ENCODE data around the gene CCDC134.

CCDC134 gene

DNA sequence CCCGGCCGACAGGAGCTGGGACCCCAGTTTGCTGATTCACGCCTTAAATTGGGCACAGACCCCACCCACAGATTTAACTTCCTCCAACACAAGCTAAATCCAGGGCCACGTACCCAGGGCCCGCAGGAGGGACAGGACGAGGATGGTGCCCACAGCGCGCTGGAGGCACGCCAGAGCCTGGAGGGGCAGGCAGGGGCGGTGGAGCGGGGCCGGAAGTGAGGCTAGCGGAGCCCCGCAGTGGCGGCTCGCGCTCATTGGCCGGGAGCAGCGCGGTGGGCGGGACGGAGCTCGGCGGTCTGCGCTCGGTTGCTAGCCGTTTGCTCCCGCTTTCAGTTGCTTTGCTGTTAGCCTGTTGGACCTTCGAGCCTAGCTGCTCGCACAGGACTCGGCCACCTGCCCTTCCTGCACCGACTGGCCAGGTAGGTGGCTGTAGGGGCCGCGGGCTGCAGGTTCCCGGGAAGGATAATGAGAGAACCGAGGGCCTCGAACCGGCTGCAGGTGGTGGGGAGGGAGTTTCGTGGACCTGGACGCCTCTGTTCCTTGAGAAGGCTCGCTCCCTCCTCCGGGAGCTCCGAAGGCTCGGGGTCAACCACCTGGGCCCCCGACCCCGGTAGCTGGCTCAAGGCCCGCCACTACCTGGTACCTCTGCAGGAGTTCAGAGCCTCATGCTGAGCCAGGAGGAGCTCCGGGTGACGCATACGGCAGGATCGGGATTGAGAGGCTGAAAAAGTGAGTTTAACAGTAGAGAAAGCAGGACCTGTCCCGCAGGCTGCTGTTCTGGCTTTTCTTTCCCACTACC is at the start of gene CCDC134:
TSS of gene CCDC134 (plus strand) at position 332 of the 799 bp plus-strand sequence. CDS start 8,212 bp downstream, outside the sequence.
- DNase-seq, result peak; percentile 77

DNA sequence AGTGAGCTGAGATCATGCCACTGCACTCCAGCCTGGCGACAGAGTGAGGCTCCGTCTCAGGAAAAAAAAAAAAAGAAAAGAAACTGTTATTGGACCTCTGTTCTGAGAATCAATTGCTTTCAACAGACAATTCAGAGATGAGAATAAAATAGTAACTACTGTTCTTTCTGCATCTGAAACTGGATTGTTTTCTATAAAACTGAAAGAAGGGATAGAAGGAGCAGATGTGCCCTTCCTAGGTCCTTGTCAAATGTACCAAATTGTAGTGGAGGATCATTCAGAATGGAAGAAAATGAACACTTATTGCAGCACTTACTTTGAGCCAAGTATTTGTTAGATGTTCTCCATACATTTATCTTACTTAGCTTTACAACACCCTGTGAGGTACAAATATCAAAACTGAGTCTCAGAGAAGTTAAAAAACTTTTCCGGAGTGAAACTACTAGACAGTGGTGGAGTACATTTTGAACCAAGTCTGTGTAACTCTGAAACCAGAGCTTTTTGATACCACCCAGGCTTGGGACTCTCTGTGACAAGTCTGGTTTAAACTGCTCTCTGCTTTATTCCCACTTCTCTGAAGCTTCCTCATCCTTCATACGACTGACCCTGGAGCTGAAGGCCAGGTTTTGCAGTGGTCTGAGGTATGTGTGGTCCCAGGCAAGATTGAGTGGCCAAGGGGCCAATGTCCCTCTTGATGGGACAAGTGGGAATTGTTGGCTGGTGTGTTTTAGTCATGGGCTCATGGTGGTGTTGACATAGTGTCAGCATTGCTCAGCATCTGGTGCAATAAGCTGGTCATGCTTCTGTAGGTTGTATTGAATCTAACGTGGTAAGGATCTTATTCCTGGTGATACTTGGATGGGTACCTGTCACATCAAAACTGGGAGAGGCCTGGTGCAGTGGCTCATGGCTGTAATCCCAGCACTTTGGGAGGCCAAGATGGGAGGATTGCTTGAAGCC is 48.2 kb upstream of the CCDC134 start:
- DNase-seq, result no peak

GRCh38 chr22:41753984-41754383 is 46.5 kb upstream of the CCDC134 start:
- no peak for DNase-seq

- no peak for DNase-seq
Observed at GRCh38 chr22:41757502-41757901, 43.0 kb upstream of the CCDC134 start.

GRCh38 chr22:41758231-41758630 is 42.2 kb upstream of the CCDC134 start:
- no peak for DNase-seq

DNA sequence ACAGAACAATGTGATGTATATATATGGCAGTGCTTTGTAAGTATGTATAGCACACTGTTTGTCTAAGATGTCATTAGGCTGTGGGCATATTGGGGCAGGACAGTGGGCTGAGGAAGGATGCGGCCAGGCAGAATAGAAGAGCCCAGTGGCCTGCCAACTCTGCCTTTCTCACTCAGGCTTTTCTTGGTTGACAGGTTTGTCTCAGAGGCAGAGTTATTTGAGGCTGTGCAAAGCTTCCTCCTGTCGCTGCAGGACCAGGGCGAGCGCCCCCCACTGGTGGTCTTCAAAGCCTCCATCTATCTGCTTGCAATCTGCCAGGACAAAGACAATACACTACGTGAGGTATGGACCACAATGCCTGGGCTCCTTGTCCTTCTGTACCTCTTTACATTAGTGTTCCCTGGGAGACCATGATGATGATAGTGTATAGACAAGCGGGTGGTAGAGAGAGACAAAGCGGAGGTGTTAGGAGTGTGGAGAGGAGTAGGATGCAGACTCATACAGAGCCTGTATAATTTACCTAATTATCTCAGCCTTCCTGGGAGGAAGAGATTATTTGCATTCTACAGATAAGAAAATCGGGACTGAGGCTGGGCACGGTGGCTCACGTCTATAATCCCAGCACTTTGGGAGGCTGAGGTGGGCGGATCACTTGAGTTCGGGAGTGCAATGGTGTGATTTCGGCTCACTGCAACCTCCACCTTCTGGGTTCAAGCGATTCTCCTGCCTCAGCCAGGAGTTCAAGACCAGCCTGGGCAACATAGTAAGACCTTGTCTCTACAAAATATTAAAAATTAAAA is 37.3 kb upstream of the CCDC134 start:
- DNase-seq, result peak; percentile 32

- no peak for DNase-seq
Observed at GRCh38 chr22:41766476-41766875, 34.0 kb upstream of the CCDC134 start.

GRCh38 chr22:41768430-41768829 is 32.0 kb upstream of the CCDC134 start:
- DNase-seq, result no peak

GRCh38 chr22:41770715-41771468 is 29.6 kb upstream of the CCDC134 start:
- no peak for DNase-seq

DNA sequence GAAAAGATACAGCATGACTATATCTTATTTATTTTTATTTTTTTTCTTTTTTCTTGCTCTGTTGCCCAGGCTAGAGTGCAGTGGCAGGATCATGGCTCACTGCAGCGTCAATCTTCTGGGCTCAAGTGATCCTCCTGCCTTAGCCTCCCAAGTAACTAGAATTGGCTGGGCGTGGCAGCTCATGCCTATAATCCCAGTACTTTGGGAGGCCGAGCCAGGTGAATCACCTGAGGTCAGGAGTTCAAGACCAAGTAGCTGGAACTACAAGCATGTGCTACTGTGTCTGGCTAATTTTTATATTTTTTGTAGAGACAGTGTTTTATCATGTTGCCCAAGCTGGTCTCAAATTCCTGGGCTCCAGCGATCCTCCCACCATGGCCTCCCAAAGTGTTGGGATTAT is 28.3 kb upstream of the CCDC134 start:
- DNase-seq, result no peak

DNA sequence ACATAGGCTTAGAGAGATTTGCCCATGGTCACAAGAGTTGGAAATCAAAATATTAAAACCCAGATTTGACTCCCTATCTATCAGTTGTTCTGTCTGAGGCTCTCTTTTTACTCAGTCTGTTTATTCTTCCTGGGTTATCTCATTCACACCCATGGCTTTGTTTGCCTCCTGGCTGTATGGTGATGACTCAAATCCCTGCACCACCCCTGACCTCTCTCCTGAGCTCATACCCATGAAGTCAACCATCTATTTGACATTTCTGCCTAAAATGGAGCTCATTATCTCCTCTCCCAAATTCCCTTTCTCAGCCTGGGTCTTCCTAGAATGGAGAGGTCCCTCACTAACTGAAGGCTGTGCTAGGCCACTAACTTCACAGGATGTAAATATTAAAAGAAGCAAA is 27.8 kb upstream of the CCDC134 start:
- DNase-seq, result no peak

- DNase-seq, result no peak
Observed at GRCh38 chr22:41775338-41775737, 25.1 kb upstream of the CCDC134 start.

DNA sequence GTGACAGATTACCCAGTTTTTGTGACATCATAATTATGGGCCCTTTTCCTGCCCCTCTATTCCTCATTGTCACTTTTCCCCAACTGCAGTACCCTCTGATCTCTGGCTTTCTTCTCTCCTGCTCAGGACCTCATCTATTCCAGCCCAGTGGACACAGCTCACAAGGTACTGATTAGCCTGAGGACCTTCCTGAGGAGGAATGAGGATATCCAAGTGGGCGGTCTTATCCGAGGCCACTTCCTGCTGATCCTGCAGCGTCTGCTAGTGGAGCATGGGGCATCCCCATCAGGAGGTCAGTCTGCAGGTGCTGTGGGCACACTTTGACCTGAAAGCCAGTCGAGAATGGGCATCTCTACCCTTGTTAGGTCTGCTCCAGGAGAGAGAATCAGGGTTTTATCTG is 24.5 kb upstream of the CCDC134 start:
- DNase-seq, result no peak

- DNase-seq, result no peak
Observed at GRCh38 chr22:41776381-41776780, 24.1 kb upstream of the CCDC134 start.

- no peak for DNase-seq
Observed at GRCh38 chr22:41777749-41778425, 22.6 kb upstream of the CCDC134 start.

GRCh38 chr22:41779929-41780505 is 20.5 kb upstream of the CCDC134 start:
- no peak for DNase-seq

DNA sequence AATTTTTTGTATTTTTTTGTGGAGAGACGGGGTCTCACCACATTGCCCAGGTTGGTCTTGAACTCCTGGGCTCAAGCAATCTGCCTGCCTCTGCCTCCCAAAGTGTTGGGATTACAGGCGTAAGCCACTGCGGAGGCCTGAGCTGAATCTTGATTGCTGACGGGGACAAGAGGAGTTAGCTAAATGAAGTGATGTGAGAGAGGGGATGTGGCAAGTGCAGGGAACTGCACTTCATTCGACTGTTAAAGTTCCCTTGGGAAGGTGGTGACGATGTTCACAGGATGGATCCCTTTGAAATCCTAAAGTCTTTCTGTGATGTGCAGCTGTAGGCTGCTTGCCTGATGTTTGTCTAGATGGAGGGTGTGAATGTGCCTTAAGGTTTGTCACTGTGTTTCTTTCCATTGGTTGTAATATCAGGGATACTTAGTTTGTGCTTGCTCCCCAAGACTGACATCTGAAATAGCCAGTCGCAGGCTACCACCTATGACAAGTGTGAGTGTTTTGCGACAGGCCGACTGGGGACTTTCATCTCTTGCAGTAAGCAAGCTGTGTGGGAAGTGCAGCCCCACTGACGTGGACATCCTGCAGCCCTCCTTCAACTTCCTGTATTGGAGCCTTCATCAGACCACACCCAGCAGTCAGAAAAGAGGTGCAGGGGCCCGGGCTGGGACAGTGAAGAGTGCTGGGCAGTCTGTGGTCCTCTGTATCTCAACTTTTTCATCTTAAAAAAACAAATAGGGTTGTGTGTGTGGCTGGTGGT is 19.6 kb upstream of the CCDC134 start:
- DNase-seq, result no peak

DNA sequence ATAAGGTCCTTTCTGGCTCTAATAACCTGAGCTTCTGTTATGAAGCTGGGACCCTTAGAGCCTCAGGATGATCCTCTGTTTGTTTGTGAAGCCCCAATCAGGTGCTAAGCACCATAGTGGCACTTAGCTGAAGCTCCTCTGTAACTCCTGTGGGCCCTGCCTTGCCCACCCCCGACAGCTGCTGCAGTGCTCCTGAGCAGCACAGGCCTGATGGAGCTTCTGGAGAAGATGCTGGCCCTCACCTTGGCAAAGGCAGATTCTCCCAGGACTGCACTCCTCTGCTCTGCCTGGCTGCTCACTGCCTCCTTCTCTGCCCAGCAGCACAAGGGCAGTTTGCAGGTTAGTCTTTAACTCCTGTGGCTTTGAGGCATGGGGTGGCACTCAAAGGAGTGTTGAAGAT is 19.0 kb upstream of the CCDC134 start:
- no peak for DNase-seq

GRCh38 chr22:41782316-41782715 is 18.2 kb upstream of the CCDC134 start:
- DNase-seq, result no peak

DNA sequence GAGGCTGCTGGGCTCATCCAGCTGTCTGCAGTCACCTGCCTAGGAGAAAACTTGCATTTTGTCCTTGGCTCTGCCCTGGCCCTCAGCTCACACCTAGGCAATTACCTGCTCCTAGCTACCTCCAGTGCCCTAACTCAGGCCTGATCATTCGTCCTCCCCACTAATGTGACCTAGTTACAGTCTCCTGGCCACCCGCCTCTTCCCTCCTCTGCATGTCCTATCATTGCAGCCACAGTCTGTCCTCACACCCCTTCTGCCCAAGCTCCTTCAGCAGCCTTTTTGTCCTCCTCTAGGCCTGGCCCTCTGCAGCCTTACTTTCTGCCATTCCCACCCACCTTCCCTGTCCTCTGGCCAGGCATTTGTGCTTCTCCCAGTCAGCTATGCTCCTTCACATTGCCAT is 17.7 kb upstream of the CCDC134 start:
- no peak for DNase-seq
